Neural progenitor cell (in vitro differentiated cells): ENCODE data around the gene CDK5RAP3. TPM values are rescaled to one million over a fixed set of nuclear protein-coding genes. Genes with fewer than 3 reads are reported as not detected.
"Not testable (repeated sequence)": the region's sequence is repeated elsewhere in the genome, so short reads cannot be mapped to it uniquely, and the experiment has no call there.

Source experiments
- DNase-seq: peaks from one replicate; pipeline ENCODE4 v3.0.0-alpha.2; 2016; ENCODE audit warnings: low spot score
- H2AFZ ChIP-seq: fragments of 200-600 bp; sonication (generic); replicated peaks from 2 replicates; pipeline ENCODE4 v1.6.1; 2016; ENCODE audit warnings: antibody characterized with exemption
- H3F3A ChIP-seq: fragments of 200-600 bp; sonication (generic); 2 replicates; pipeline ENCODE4 v1.6.1; 2016; ENCODE audit warnings: antibody characterized with exemption, low read depth
- H3K27ac ChIP-seq: fragments of 200-600 bp; sonication (generic); 2 replicates; pipeline ENCODE4 v1.5.1; 2016; ENCODE audit warnings: mild to moderate bottlenecking
- H3K27me3 ChIP-seq: fragments of 200-600 bp; sonication (generic); 2 replicates; pipeline ENCODE4 v1.6.1; 2016; ENCODE audit warnings: mild to moderate bottlenecking, moderate library complexity
- H3K36me3 ChIP-seq: fragments of 200-600 bp; sonication (generic); 2 replicates; pipeline ENCODE4 v1.5.1; 2016
- H3K4me1 ChIP-seq: fragments of 200-600 bp; sonication (generic); 2 replicates; pipeline ENCODE4 v1.6.1; 2016; ENCODE audit warnings: mixed run types
- H3K4me2 ChIP-seq: fragments of 200-600 bp; sonication (generic); 2 replicates; pipeline ENCODE4 v1.6.1; 2016
- H3K4me3 ChIP-seq: fragments of 200-600 bp; sonication (generic); 2 replicates; pipeline ENCODE4 v1.5.1; 2016
- H3K79me2 ChIP-seq: fragments of 200-600 bp; sonication (generic); 2 replicates; pipeline ENCODE4 v1.6.1; 2016; ENCODE audit warnings: low read depth
- H3K9ac ChIP-seq: fragments of 200-600 bp; sonication (generic); 2 replicates; pipeline ENCODE4 v1.6.1; 2016
- H3K9me3 ChIP-seq: fragments of 200-600 bp; sonication (generic); 2 replicates; pipeline ENCODE4 v1.5.1; 2016; ENCODE audit warnings: low read depth
- H4K20me1 ChIP-seq: fragments of 200-600 bp; sonication (generic); 2 replicates; pipeline ENCODE4 v1.6.1; 2016; ENCODE audit warnings: low read depth
- H3K27ac Mint-ChIP-seq: 3 replicates; pipeline ENCODE4 v1.8.0; 2021; ENCODE audit warnings: mixed read lengths
- H3K27me3 Mint-ChIP-seq: 2 replicates; pipeline ENCODE4 v1.8.0; 2022; ENCODE audit warnings: low read depth, mild to moderate bottlenecking, inconsistent platforms, moderate library complexity, mixed read lengths; ENCODE audit not compliant: insufficient read depth
- H3K36me3 Mint-ChIP-seq: 3 replicates; pipeline ENCODE4 v1.8.0; 2021; ENCODE audit warnings: mixed read lengths
- H3K4me1 Mint-ChIP-seq: 3 replicates; pipeline ENCODE4 v1.8.0; 2021; ENCODE audit warnings: mixed read lengths
- H3K4me3 Mint-ChIP-seq: 3 replicates; pipeline ENCODE4 v1.8.0; 2021; ENCODE audit warnings: mild to moderate bottlenecking, moderate library complexity, mixed read lengths
- H3K9me3 Mint-ChIP-seq: 3 replicates; pipeline ENCODE4 v1.8.0; 2020; ENCODE audit warnings: mixed read lengths
- EZH2 ChIP-seq: fragments of 200-600 bp; sonication (generic); IDR thresholded peaks from 2 replicates; pipeline ENCODE4 v1.6.1; 2017; ENCODE audit warnings: antibody characterized with exemption, mild to moderate bottlenecking, moderate library complexity
- EZH2phosphoT487 ChIP-seq: fragments of 200-600 bp; sonication (generic); IDR thresholded peaks from 2 replicates; pipeline ENCODE4 v1.6.1; 2017; ENCODE audit warnings: antibody characterized with exemption
- total RNA-seq: library from RNA; depleted of rRNA; stranded (reverse); fragments of >200 nt; gene quantifications from 2 replicates; pipeline ENCODE4 v1.2.3, GENCODE V29; 2015; ENCODE audit warnings: low replicate concordance
- TF ChIP-seq, protein P1 (sequence below): fragments of 200-600 bp; sonication (generic); IDR thresholded peaks from 2 replicates; pipeline ENCODE4 v1.5.1; 2017; ENCODE audit warnings: antibody characterized with exemption, mild to moderate bottlenecking

CDK5RAP3 gene
- total RNA-seq, 1 donor from 2014 or later: 104 TPM

- TF ChIP-seq, protein P1, sequence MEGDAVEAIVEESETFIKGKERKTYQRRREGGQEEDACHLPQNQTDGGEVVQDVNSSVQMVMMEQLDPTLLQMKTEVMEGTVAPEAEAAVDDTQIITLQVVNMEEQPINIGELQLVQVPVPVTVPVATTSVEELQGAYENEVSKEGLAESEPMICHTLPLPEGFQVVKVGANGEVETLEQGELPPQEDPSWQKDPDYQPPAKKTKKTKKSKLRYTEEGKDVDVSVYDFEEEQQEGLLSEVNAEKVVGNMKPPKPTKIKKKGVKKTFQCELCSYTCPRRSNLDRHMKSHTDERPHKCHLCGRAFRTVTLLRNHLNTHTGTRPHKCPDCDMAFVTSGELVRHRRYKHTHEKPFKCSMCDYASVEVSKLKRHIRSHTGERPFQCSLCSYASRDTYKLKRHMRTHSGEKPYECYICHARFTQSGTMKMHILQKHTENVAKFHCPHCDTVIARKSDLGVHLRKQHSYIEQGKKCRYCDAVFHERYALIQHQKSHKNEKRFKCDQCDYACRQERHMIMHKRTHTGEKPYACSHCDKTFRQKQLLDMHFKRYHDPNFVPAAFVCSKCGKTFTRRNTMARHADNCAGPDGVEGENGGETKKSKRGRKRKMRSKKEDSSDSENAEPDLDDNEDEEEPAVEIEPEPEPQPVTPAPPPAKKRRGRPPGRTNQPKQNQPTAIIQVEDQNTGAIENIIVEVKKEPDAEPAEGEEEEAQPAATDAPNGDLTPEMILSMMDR: no peak
- no peak for TF ChIP-seq EZH2
- no peak for TF ChIP-seq EZH2phosphoT487
- no peak overlapping the region for H3K4me3 ChIP-seq
- Mint-ChIP-seq H3K9me3 (no peaks in the 10 kb centered on the region), H3K36me3 (no peaks in the 10 kb centered on the region), H3K4me3 (no peak overlapping the region), H3K4me1 (peaks cover 70% of the 10 kb centered on the region), H3K27me3 (peaks cover 11% of the 10 kb centered on the region), H3K27ac (peak overlapping the region; percentile 87)
- H3K27ac ChIP-seq: no peak overlapping the region
- no peaks in the 10 kb centered on the region for H3K36me3 ChIP-seq
- no peak for DNase-seq
- no peaks in the 10 kb centered on the region for H4K20me1 ChIP-seq
- peaks cover 60% of the 10 kb centered on the region for H3K4me1 ChIP-seq
- no peak overlapping the region for H3K9ac ChIP-seq
- H3K9me3 ChIP-seq: no peaks in the 10 kb centered on the region
- H3K4me2 ChIP-seq: no peak overlapping the region
- no peaks in the 10 kb centered on the region for H3K27me3 ChIP-seq
- H2AFZ ChIP-seq: no peak overlapping the region
- H3K79me2 ChIP-seq: no peaks in the 10 kb centered on the region
- H3F3A ChIP-seq: peaks cover 52% of the 10 kb centered on the region
These were observed 45.2 kb downstream of the CDK5RAP3 start for GRCh38 chr17:48016112-48016511.

DNA sequence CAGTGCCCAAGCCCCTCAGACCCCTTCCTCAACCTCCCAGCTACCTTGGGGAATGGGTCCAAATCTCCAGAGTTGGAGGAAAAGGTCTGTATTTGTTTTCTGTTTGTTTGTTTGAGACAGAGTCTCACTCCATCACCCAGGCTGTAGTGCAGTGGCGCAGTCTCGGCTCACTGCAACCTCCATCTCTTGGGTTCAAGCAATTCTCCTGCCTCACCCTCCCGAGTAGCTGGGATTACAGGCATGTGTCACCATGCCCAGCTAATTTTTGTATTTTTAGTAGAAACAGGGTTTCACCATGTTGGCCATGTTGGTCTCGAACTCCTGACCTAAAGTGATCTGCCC lies 46.9 kb downstream of the CDK5RAP3 start:
- H3K79me2 ChIP-seq, H3K36me3 ChIP-seq, H3K36me3 Mint-ChIP-seq, H3K27ac ChIP-seq, H4K20me1 ChIP-seq, H3K4me2 ChIP-seq, H3K9ac ChIP-seq, DNase-seq, H3K9me3 Mint-ChIP-seq, H3K9me3 ChIP-seq, H3K4me3 ChIP-seq, H3K27me3 Mint-ChIP-seq, H3K27me3 ChIP-seq: not testable (repeated sequence)
- peaks cover 60% of the 10 kb centered on the region for H3K4me1 Mint-ChIP-seq
- Histone ChIP-seq H2AFZ (peak overlapping the region; percentile 36), H3F3A (peaks cover 40% of the 10 kb centered on the region), H3K4me1 (peaks cover 46% of the 10 kb centered on the region)
- H3K27ac Mint-ChIP-seq: peak overlapping the region; percentile 93
- H3K4me3 Mint-ChIP-seq: peak overlapping the region; percentile 43

GRCh38 chr17:48021934-48022333 lies 51.0 kb downstream of the CDK5RAP3 start:
- H3K36me3 ChIP-seq: no peaks in the 10 kb centered on the region
- H3K9me3 ChIP-seq: no peaks in the 10 kb centered on the region
- Mint-ChIP-seq H3K4me3 (no peak overlapping the region), H3K27me3 (peaks cover 20% of the 10 kb centered on the region), H3K27ac (no peak overlapping the region), H3K36me3 (no peaks in the 10 kb centered on the region), H3K4me1 (peaks cover 52% of the 10 kb centered on the region), H3K9me3 (no peaks in the 10 kb centered on the region)
- H3K9ac ChIP-seq: no peak overlapping the region
- no peaks in the 10 kb centered on the region for H3K79me2 ChIP-seq
- H3K4me2 ChIP-seq: no peak overlapping the region
- peaks cover 27% of the 10 kb centered on the region for H3K27me3 ChIP-seq
- DNase-seq: no peak
- H3K4me3 ChIP-seq: no peak overlapping the region
- no peak for TF ChIP-seq EZH2
- H2AFZ ChIP-seq: no peak overlapping the region
- H3K27ac ChIP-seq: no peak overlapping the region
- no peaks in the 10 kb centered on the region for H4K20me1 ChIP-seq
- H3F3A ChIP-seq: peaks cover 29% of the 10 kb centered on the region
- H3K4me1 ChIP-seq: peaks cover 16% of the 10 kb centered on the region

DNA sequence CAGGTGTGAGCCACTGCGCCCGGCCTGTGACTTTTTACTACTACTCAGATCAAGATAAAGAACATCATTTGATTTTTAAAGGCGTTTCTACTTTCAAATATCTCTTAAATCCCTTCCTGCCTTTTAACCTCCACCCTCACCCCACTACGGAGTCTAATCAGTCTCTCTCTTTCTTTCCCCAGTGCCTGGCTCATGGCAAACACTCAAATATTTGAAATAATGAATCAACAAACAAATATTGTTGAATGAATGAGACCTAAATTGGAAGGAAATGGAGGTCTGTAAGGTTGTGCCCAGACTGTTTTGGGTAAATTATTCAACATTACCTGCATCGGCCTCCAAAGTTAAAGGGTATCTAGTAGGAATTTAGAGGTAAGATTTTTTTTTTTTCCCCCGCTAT lies 52.0 kb downstream of the CDK5RAP3 start:
- TF ChIP-seq, protein P1: no peak
- no peak for TF ChIP-seq EZH2phosphoT487
- TF ChIP-seq EZH2: no peak
- Mint-ChIP-seq H3K9me3 (no peaks in the 10 kb centered on the region), H3K4me1 (peaks cover 53% of the 10 kb centered on the region), H3K27ac (peak overlapping the region; percentile 2), H3K36me3 (no peaks in the 10 kb centered on the region), H3K27me3 (peaks cover 18% of the 10 kb centered on the region), H3K4me3 (peak overlapping the region; percentile 19)
- Histone ChIP-seq H4K20me1 (no peaks in the 10 kb centered on the region), H3K36me3 (no peaks in the 10 kb centered on the region), H3K79me2 (no peaks in the 10 kb centered on the region), H2AFZ (no peak overlapping the region), H3K4me1 (peaks cover 11% of the 10 kb centered on the region), H3K4me2 (peak overlapping the region; percentile 91), H3K9ac (no peak overlapping the region), H3K4me3 (peak overlapping the region; percentile 52), H3F3A (peaks cover 29% of the 10 kb centered on the region), H3K9me3 (no peaks in the 10 kb centered on the region), H3K27ac (no peak overlapping the region), H3K27me3 (peaks cover 27% of the 10 kb centered on the region)
- no peak for DNase-seq
